NCI-H1105 treated with DMSO at 0.1 percent for 48 hours (cell line): ENCODE data around the gene UNC80.

Experiments used
- DNase-seq: peaks from one replicate; lab custom pipeline; 2025; lab: John Stamatoyannopoulos, UW

UNC80 gene

GRCh38 chr2:209917154-209917771 is 145.6 kb downstream of the UNC80 start:
- no peak for DNase-seq

DNA sequence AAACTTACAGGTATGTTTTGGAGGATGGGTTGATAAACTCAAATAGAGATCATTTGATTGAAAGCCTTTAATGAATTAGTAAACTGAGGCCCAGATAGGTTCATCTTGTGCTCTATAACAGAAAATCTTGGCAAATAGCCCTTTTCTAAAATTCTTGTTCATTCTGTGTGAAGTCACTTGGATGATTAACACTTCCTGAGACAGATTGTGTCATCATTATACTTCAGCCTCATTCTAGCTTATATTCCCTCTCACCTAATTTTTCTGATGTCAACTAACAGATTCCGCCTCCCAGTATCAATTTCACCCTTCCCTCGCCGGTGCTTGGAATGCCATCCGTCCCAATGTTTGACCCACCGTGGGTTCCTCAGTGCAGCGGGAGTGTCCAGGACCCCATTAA is 146.6 kb downstream of the UNC80 start:
- no peak for DNase-seq

DNA sequence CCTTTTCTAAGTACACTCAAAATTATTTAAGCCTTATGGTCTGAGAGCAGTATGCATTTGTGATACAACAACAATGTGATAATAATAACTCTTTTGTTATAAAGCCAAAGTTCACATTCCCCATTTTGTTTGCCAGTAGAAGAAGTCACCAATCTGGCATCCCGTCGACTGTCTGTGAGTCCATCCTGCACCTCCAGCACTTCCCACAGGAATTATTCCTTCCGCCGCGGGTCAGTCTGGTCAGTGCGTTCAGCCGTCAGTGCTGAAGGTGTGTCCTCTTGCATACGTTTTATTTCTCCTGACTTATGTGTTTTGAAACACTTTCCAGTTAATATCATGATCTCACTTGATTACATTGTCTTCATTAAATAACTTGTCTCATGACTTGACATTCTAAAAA is 150.5 kb downstream of the UNC80 start:
- DNase-seq, result no peak

DNA sequence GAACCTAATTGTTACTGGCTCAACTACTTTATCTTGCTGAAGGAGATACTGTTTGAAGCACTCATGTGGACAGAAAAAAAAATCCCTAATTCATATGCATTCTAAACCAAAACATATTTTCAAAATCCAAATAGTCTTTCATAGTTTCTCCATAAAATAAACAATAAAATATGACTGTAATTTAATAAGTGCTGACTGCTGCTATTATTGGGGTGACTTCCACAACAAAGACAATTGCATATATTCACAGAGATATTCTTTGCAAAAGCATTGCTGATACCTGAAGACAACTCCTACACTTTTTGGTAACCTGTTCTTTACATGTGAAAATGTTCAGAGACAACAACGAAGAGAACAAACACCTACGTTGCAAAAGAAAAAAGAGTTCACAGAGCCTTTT is 157.7 kb downstream of the UNC80 start:
- DNase-seq, result no peak

GRCh38 chr2:209933499-209934483 is 162.2 kb downstream of the UNC80 start:
- DNase-seq, result peak; percentile 64

- no peak for DNase-seq
Measured at GRCh38 chr2:209936106-209936666, 164.6 kb downstream of the UNC80 start.

GRCh38 chr2:209937893-209938292 is 166.3 kb downstream of the UNC80 start:
- no peak for DNase-seq

GRCh38 chr2:209938906-209939305 is 167.3 kb downstream of the UNC80 start:
- no peak for DNase-seq

- no peak for DNase-seq
Measured at GRCh38 chr2:209940936-209941335, 169.3 kb downstream of the UNC80 start.

DNA sequence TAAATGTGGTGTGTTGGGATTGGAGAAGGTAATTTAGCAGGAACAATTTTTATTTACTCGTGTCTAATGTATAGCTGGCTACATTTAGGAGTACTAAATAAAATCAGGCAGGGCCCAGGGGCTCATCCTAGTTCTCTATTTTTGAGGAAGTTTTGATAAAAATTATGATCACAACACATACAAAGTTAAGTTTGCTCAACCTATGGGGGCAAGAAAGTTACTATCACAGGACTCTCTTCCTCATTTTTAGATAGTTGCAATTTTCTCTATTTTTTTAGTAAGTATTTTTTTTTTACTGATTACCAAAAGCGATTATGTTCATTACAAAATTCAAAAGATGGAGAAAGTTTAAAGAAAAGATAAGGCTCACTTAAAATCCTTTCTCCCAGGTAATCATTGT is 170.8 kb downstream of the UNC80 start:
- DNase-seq, result no peak

GRCh38 chr2:209942936-209943605 is 171.4 kb downstream of the UNC80 start:
- DNase-seq, result no peak

DNA sequence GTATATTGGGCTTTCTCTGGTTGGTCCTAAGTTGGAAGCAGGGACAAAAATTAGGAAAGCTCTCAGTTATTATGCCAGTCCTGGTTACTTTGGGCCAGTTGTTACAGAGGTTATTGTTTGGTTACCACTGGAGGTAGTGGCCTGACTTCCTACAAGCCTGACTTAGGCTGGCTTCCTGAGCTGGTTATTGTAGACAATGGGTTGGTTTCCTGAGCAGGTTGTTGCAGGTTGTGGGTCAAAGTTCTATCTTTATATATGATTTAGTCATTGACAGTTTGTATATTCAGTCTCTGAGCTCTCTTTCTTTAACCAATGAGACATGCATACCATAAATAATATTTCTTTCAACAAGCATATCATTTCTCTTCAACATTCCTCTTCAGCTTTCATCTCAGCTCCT is 172.1 kb downstream of the UNC80 start:
- DNase-seq, result no peak

- DNase-seq, result no peak
Measured at GRCh38 chr2:209946539-209946938, 174.9 kb downstream of the UNC80 start.

DNA sequence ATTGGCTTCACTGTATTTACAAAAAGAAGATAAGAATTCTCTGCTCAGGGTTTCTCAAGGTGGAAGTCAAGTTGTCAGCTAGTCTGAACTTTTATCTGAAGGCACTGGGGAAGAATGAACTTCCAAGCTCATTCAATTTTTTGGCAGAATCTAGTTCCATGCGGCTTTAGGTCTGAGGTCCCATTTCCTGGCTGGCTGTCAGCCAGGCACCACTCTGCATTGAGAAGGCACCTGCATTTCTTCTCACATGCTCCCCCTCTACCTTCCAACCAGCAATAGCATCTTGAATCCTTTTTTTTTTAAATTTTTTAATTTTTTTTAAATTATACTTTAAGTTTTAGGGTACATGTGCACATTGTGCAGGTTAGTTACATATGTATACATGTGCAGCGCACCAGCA is 184.6 kb downstream of the UNC80 start:
- peak; percentile 7 for DNase-seq

DNA sequence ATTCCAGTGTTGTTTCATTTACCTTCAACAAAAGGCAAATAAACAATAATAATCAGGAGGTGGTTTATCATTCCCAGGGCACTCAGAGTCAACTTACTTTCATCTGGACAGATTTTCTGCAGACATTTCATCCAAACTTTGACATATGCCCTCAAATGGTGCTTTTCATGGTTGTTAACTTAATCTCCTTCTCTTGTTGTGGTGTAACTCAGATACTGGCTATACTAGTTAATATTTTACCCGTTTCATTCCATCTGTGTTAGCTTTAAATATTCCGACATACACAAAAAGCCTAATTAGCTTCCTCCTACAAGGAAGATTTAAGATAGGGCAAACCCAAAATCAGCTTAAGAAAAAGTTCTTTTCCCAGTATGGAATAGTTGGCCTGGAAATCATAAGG is 186.4 kb downstream of the UNC80 start:
- no peak for DNase-seq

DNA sequence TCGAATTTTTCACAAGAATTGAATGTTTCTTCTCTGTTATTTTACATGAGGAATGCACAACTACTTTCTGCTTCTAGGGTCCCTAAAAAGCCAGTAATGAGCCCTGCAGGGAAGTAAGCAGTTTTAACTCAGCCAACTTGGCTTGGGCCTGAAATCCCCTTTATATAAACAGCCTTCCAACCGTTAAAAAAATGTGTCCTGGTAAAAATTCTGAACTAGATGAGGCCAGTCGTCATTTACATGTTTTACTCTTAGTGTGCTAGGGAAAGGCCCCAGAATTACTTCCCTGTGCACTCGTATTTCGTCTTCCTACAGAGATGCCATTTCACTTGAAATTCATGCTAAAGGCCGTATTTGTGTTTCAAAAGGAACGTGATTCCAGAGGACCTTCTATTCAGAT is 188.4 kb downstream of the UNC80 start:
- no peak for DNase-seq

DNA sequence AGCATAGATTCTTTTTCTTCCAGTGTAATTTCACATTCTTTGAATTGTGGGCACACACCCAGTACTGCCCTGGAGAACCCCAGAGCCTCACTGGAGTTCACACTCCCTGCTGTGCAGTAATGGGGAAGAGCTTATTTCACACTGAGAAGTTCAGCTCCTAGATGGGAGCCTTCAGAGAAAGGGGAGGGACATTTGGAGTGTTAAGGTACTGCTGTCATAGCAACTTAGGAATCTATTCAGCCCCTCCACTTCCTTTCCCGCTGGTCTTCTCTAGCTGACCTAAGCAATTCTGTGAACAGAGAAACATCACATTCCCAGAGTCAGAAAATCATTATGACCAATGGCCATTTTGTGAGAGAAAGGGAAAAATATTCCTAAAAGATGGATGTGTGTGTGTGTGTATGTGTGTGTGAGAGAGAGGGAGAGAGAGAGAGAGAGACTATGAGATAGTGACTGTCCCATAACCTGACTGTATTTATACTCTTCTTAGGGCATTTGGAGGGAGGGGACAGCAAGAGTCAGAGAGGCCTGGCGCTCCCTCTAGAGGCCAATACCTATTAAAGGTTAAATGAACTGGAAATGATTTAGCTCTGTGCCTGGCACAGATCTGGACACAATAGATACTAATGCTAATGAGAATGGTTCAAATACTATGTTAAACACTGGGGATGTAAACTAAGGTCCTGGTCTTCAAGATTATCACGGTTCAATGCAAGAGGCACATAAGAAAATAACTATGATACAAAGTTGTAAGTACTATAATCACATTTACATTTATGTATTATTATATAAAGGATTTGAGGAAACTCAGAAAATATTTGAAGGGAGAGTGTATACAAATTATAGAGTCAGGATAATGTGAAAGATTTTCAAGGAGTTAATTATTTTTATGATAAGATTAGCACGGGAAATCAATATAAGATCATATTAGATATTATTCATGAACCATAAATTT is 189.3 kb downstream of the UNC80 start:
- peak; percentile 43 for DNase-seq

DNA sequence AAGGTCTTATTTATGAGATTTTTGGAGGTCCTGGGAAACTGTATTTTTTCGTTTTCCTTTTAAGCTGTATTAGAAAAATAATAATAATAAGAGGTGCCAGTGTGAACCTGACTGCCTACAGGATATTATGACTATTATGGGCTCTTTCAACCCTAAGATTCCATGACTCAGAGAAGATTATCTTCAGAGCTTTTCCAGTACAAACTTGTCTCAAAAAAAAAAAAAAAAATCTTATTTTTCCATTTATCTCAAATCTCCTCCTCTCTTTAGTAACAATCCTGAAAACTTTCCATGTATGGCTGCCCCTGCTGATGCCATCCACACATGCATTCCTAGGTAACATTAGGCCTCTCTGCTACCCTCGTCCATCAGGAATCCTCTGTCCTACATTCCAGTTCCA is 194.1 kb downstream of the UNC80 start:
- DNase-seq, result no peak

DNA sequence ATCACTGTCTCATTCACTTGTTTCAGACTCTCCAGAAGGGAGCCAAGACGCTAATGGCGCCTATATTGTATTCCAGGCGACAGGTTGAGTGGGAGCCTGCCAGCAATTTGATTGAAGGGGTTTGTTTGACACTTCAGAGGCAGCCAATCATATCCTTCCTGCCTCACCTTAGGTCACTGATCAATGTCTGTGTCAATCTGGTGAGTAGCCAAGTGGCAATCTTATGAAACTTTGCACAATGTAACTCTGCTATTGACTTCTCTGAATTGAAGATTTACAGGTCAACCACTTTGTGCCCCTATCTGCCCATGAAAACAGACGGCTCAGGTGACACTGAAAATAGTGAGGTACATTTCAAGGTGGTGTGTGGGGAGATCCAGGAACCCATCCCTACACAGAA is 198.1 kb downstream of the UNC80 start:
- no peak for DNase-seq

GRCh38 chr2:209970271-209970670 is 198.6 kb downstream of the UNC80 start:
- DNase-seq, result no peak

GRCh38 chr2:209970711-209971110 is 199.1 kb downstream of the UNC80 start:
- DNase-seq, result no peak
